Stomach smooth muscle (tissue), 2 donors: ENCODE results near the gene ADAP1.

Experiments
- H3K27ac ChIP-seq: one replicate; pipeline ENCODE4 v1.7.0; 2013; ENCODE audit warnings: mild to moderate bottlenecking, low read length, inconsistent platforms
- H3K27me3 ChIP-seq, 2 donors: one replicate each; pipeline ENCODE4 v1.7.0; 2013; ENCODE audit warnings: low read length in 2 of 2; ENCODE audit not compliant: insufficient read depth in 2 of 2, control insufficient read depth in 1 of 2
- H3K36me3 ChIP-seq, 2 donors: one replicate each; pipeline ENCODE4 v1.7.0; 2013; ENCODE audit warnings: low read length in 2 of 2; ENCODE audit not compliant: control insufficient read depth in 2 of 2, insufficient read depth in 2 of 2
- H3K4me1 ChIP-seq: one replicate; pipeline ENCODE4 v1.7.0; 2013; ENCODE audit warnings: low read length; ENCODE audit not compliant: control insufficient read depth, insufficient read depth
- H3K4me3 ChIP-seq, 2 donors: one replicate each; pipeline ENCODE4 v1.7.0; 2013; ENCODE audit warnings: low read length in 2 of 2
- H3K9ac ChIP-seq, 2 donors: one replicate each; pipeline ENCODE4 v1.7.0; 2013; ENCODE audit warnings: low read length in 2 of 2, mild to moderate bottlenecking in 1 of 2
- H3K9me3 ChIP-seq, 2 donors: one replicate each; pipeline ENCODE4 v1.7.0; 2013; ENCODE audit warnings: low read length in 2 of 2; ENCODE audit not compliant: control insufficient read depth in 2 of 2
- donor health status: healthy.
- donor health status: Pancreatic carcinoma.

ADAP1 gene

GRCh38 chr7:894164-894867, 60.2 kb downstream of the ADAP1 start:
- peaks cover 5% of the 10 kb centered on the region for H3K4me1 ChIP-seq
- peaks cover 46 to 55% of the 10 kb centered on the region in 2 donors for H3K36me3 ChIP-seq
- no peak overlapping the region for H3K4me3 ChIP-seq
- no peaks in the 10 kb centered on the region for H3K27me3 ChIP-seq
- H3K27ac ChIP-seq: no peak overlapping the region
- H3K9ac ChIP-seq: no peak overlapping the region
- H3K9me3 ChIP-seq: no peaks in the 10 kb centered on the region

GRCh38 chr7:893686-894085, 60.8 kb downstream of the ADAP1 start:
- H3K27me3 ChIP-seq: no peaks in the 10 kb centered on the region
- H3K9me3 ChIP-seq: no peaks in the 10 kb centered on the region
- H3K9ac ChIP-seq: no peak overlapping the region
- no peak overlapping the region for H3K4me3 ChIP-seq
- H3K36me3 ChIP-seq: peaks cover 50 to 58% of the 10 kb centered on the region in 2 donors
- H3K27ac ChIP-seq: no peak overlapping the region
- peaks cover 5% of the 10 kb centered on the region for H3K4me1 ChIP-seq

- Histone ChIP-seq H3K9me3 (no peaks in the 10 kb centered on the region), H3K27ac (no peak overlapping the region)
These were observed 61.6 kb downstream of the ADAP1 start for GRCh38 chr7:892648-893593.

DNA sequence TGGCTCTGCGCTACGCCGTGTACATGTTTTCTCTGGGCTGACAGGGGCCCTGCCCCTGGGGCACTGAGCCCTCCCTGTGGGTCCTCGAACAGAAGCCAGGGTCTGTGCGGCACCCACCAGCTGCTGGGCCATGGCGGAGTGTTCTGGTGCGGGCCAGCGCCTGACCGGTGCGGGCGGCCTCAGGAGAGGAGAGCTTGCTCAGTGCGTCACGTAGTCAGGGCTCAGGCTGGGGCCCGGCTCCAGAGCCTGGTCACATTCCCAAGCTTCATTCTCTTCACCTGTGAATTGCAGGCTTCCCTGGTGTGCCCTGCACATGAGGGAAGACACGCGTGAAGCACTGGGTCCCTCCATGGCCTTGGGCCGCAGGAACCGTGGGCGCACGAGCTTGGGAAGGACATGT, 62.7 kb downstream of the ADAP1 start:
- H3K4me1 ChIP-seq: no peaks in the 10 kb centered on the region

More at GRCh38 chr7:892648-893593, 61.6 kb downstream of the ADAP1 start:
- peaks cover 5% of the 10 kb centered on the region for H3K4me1 ChIP-seq
- H3K4me3 ChIP-seq: no peak overlapping the region
- H3K27me3 ChIP-seq: no peaks in the 10 kb centered on the region
- H3K9ac ChIP-seq: no peak overlapping the region
- peaks cover 57 to 63% of the 10 kb centered on the region in 2 donors for H3K36me3 ChIP-seq

DNA sequence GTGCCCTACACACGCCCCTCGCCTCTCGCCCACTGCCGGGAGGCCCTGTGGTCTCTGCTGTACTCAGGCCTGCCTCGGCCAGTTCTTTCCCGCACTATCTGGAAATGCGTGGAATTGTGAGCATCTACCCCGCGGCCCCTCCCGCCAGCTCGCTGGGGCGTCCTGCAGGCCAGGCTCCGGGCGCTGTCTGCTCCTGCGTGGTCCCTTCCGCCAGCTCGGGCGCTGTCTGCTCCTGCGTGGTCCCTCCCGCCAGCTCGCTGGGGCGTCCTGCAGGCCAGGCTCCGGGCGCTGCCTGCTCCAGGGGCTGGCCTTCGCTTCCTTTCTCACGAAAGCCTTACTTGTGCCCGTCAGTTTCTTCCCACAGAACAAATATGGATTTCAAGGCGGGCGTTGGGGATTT, 63.2 kb downstream of the ADAP1 start:
- H3K4me1 ChIP-seq: no peaks in the 10 kb centered on the region
- no peaks in the 10 kb centered on the region for H3K27me3 ChIP-seq
- peaks cover 61 to 67% of the 10 kb centered on the region in 2 donors for H3K36me3 ChIP-seq
- H3K4me3 ChIP-seq: no peak overlapping the region
- H3K9me3 ChIP-seq: no peaks in the 10 kb centered on the region
- no peak overlapping the region for H3K27ac ChIP-seq
- H3K9ac ChIP-seq: no peak overlapping the region

More for the DNA sequence above, 62.7 kb downstream of the ADAP1 start:
- peaks cover 63 to 64% of the 10 kb centered on the region in 2 donors for H3K36me3 ChIP-seq
- no peaks in the 10 kb centered on the region for H3K9me3 ChIP-seq
- no peaks in the 10 kb centered on the region for H3K27me3 ChIP-seq
- no peak overlapping the region for H3K4me3 ChIP-seq
- H3K27ac ChIP-seq: no peak overlapping the region
- H3K9ac ChIP-seq: no peak overlapping the region

GRCh38 chr7:890868-891267, 63.6 kb downstream of the ADAP1 start:
- no peaks in the 10 kb centered on the region for H3K4me1 ChIP-seq
- no peaks in the 10 kb centered on the region for H3K9me3 ChIP-seq
- H3K27me3 ChIP-seq: no peaks in the 10 kb centered on the region
- peaks cover 57 to 67% of the 10 kb centered on the region in 2 donors for H3K36me3 ChIP-seq
- no peak overlapping the region for H3K4me3 ChIP-seq
- H3K27ac ChIP-seq: no peak overlapping the region
- no peak overlapping the region for H3K9ac ChIP-seq

- Histone ChIP-seq H3K4me3 (no peak overlapping the region), H3K27me3 (no peaks in the 10 kb centered on the region), H3K4me1 (peaks cover 5% of the 10 kb centered on the region), H3K9ac (no peak overlapping the region), H3K9me3 (no peaks in the 10 kb centered on the region), H3K36me3 (peaks cover 42 to 57% of the 10 kb centered on the region in 2 donors), H3K27ac (no peak overlapping the region)
These were observed 65.1 kb downstream of the ADAP1 start for GRCh38 chr7:889391-889790.

DNA sequence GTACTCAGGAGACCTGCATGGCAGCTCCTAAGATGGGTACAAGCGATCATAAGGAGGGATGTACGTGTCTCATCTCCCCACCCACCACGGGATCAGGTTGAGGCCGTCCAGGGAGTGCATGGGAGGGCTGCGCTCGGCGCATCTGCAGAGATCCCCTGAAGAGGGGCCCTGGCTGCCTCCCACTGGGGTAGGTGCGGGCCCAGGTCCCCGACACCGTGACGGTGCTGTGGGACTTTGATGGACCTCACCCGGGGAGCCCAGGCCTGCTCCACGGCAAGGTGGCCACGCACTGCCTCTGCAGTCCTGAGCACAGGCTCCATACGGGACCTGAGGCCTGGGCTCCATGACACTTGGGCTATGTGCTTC, 65.5 kb downstream of the ADAP1 start:
- H3K4me1 ChIP-seq: peaks cover 9% of the 10 kb centered on the region
- no peaks in the 10 kb centered on the region for H3K9me3 ChIP-seq
- no peak overlapping the region for H3K9ac ChIP-seq
- H3K27ac ChIP-seq: no peak overlapping the region
- H3K36me3 ChIP-seq: peaks cover 40 to 54% of the 10 kb centered on the region in 2 donors
- H3K27me3 ChIP-seq: no peaks in the 10 kb centered on the region
- no peak overlapping the region for H3K4me3 ChIP-seq

DNA sequence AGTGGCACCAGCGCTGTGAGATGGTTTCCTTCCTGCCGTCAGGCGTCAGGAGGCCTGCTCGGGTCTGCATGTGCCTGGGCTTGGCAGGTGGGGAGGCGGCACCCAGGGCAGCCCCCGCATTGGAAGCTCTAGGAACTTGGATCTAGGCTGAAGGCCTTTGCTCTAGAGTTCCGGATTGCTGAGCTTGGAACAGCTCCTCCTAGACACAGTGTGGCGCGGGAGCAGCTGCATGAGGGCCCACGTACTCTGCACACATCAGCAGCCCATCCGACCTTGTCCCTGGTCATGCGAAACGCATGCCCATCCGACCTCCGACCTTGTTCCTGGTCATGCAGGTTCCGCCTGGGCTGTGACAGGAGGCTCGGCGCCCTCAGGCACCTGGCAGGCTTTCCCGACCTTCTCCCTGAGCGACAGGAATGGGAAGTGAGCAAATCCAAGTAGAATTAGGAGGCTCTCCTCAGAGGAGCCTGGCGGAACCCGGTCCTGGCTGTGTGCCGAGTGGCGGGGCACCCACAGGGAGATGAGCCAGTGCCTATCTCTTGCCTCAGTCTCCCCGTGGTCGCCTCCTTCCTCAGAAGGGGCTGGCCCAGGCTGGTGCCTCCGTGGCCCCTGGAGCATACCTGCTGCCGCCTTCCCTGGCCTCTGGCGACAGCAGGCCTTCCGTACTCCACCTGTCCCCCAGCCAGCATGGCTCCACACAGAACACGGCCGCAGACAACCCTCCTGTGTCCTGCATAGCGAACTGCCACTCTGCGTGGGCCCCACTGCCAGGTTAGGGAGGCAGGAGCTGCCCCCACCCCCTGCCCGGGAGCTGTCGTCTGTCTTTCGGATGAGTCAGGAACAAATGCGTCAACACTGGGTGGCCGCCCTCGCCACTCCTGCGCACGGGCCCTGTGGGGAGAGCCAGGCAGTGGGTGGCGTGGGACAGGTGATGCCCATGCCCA, 66.1 kb downstream of the ADAP1 start:
- H3K27ac ChIP-seq: no peak overlapping the region
- H3K9ac ChIP-seq: no peak overlapping the region
- H3K4me3 ChIP-seq: no peak overlapping the region
- H3K36me3 ChIP-seq: peaks cover 35 to 50% of the 10 kb centered on the region in 2 donors
- H3K27me3 ChIP-seq: no peaks in the 10 kb centered on the region
- peaks cover 14% of the 10 kb centered on the region for H3K4me1 ChIP-seq
- H3K9me3 ChIP-seq: no peaks in the 10 kb centered on the region

DNA sequence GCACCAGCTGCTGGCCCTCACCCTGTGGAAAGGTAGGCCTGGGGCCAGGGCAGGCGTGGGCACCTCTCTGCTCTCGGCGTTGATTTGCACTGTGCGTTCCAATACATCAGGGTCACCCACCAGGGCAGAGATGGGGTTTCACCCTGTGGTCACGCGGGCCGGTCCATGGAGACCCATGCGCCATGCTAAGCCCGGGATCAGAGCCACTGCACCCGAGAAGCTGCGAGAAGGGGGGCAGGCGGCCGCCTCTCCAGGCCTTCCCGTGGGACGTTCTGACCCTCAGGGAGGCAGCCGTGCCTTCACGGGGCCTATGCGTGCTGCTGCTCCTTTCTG, 67.0 kb downstream of the ADAP1 start:
- no peak overlapping the region for H3K9ac ChIP-seq
- no peaks in the 10 kb centered on the region for H3K9me3 ChIP-seq
- no peaks in the 10 kb centered on the region for H3K27me3 ChIP-seq
- no peak overlapping the region for H3K4me3 ChIP-seq
- no peak overlapping the region for H3K27ac ChIP-seq
- peaks cover 31 to 45% of the 10 kb centered on the region in 2 donors for H3K36me3 ChIP-seq
- peaks cover 23% of the 10 kb centered on the region for H3K4me1 ChIP-seq
